ENCODE results near the gene FSCN2.

FSCN2 gene

DNA sequence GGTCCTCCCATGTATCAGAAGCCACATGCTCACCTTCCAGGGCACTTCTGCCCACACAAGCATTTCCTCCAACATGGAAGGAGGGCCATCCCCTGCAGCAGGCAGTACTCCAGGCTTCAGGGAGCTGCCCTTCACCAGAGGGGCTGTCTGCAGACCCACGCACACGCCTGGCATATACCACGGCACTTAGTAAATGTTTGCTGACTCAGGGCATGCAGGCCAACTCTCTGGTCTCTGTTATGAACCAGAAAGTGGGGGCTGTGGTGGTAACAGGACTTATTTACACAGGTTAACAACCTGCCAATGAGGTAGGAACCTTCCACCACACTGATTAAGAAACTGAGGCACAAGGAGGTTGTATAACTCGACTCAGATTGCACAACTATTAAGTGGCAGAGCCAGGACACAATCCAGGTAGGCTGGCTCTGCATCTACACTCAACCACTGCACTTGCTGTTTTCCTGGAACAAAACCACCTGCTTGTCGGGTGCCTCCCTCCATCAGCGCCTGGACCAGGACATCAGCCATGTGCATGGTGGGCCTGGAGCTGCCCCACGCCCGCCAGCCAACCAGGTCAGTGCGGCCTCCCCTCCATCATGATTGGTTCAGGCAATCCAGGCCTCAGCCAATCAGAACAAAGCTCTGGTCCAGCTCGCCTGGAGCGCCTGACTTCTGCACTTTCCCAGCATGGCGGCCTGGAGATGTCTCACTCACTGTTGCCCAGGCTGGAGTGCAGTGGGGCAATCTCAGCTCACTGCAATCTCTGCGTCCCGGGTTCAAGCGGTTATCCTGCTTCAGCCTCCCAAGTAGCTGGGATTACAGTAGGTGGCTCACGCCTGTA, 34.8 kb upstream of the FSCN2 start:
- TF ChIP-seq, protein P1, sequence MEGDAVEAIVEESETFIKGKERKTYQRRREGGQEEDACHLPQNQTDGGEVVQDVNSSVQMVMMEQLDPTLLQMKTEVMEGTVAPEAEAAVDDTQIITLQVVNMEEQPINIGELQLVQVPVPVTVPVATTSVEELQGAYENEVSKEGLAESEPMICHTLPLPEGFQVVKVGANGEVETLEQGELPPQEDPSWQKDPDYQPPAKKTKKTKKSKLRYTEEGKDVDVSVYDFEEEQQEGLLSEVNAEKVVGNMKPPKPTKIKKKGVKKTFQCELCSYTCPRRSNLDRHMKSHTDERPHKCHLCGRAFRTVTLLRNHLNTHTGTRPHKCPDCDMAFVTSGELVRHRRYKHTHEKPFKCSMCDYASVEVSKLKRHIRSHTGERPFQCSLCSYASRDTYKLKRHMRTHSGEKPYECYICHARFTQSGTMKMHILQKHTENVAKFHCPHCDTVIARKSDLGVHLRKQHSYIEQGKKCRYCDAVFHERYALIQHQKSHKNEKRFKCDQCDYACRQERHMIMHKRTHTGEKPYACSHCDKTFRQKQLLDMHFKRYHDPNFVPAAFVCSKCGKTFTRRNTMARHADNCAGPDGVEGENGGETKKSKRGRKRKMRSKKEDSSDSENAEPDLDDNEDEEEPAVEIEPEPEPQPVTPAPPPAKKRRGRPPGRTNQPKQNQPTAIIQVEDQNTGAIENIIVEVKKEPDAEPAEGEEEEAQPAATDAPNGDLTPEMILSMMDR (IDR thresholded peaks at IDR 0.05; ENCODE audit: low read depth, low read length, missing control alignments) = no peak
- Histone ChIP-seq H3K27me3 (replicated peaks) (peaks cover 2% of the 10 kb centered on the region), H3K4me3 (ENCODE audit: low read depth, low read length) (no peak overlapping the region), H3K36me3 (replicated peaks) (no peaks in the 10 kb centered on the region), H3K27ac (no peak overlapping the region)
- in situ Hi-C loops (cut with HindIII; ENCODE audit: low pct_ligation_motif_present, low sequenced_read_pairs) = no loop called here
- no peak for DNase-seq

DNA sequence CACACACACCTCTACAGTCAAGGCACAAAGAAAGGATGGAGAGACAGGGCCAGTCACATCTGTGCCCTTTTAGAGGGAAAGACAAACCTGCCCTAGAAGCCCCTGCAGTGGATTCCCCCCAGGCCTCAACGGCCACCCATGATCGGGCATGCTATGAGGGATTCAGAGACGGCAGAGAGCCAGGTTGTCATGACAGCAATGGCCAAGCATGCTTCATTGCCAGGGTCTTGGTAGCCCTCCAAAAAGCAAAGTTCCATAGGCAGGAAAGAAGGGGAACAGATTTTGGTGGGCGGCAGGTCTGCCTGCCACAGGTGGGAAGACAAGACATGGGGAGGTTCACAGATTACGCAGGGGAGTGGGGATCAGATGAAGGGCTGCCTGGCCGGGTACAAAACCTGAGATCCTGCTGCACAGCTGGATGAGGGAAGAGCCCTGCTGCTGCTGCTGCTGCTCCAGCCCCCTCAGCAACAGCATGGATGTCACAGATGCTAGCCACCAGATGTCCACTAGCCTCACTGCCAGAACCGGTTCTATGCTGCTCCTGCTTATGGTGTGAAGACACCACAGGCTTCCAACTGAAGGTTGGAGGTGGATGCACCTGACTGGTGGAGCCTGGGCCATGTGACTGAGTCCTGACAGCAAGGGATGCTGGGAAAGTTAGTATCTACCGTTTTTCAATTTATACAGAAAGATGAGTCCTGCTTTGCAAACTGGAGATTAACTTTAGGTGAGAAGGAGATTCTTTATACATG, 33.4 kb upstream of the FSCN2 start:
- H3K27ac ChIP-seq = no peak overlapping the region
- no peaks in the 10 kb centered on the region for H3K36me3 ChIP-seq (replicated peaks)
- DNase-seq = no peak
- no peak overlapping the region for H3K4me3 ChIP-seq (ENCODE audit: low read depth, low read length)
- in situ Hi-C loops (cut with HindIII; ENCODE audit: low pct_ligation_motif_present, low sequenced_read_pairs) = no loop called here
- TF ChIP-seq, protein P1 (IDR thresholded peaks at IDR 0.05; ENCODE audit: low read depth, low read length, missing control alignments) = no peak
- peaks cover 2% of the 10 kb centered on the region for H3K27me3 ChIP-seq (replicated peaks)

DNA sequence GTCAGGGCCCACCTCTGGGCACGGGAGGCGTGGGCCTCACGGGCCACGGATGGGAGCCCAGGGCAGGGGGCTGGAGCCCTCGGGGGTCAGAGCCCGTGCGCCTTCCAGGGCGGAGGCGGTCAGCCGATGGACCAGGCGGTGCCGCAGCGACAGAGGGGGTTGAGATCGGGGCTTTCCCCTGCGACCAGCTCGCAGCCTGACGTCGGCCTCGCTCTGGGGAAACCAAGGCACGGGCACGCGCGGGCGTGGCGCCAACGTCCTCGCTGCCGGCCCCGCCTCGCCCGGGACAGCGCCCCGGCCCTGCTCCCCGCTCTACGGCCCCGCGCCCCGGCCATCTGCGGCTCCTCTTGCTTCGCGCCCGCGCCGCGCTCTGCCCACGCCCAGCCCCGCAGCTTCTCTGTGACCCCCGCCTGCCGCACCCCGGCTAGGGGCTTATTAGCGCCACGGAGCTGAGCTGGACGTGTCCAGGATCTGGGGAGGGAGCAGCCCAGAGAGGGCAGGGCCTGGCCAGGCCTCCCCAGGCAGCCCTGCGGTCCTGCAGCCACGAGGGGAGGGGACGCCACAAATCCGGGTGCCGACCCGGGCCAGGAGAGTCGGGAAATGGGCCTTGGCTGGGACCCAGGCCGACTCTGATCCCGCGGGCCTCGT, 29.1 kb upstream of the FSCN2 start:
- H3K36me3 ChIP-seq (replicated peaks) = no peaks in the 10 kb centered on the region
- TF ChIP-seq, protein P1 (IDR thresholded peaks at IDR 0.05; ENCODE audit: low read depth, low read length, missing control alignments) = no peak
- in situ Hi-C loops (cut with HindIII; ENCODE audit: low pct_ligation_motif_present, low sequenced_read_pairs) = no loop called here
- peaks cover 2% of the 10 kb centered on the region for H3K27me3 ChIP-seq (replicated peaks)
- no peak for DNase-seq
- no peak overlapping the region for H3K4me3 ChIP-seq (ENCODE audit: low read depth, low read length)
- no peak overlapping the region for H3K27ac ChIP-seq

DNA sequence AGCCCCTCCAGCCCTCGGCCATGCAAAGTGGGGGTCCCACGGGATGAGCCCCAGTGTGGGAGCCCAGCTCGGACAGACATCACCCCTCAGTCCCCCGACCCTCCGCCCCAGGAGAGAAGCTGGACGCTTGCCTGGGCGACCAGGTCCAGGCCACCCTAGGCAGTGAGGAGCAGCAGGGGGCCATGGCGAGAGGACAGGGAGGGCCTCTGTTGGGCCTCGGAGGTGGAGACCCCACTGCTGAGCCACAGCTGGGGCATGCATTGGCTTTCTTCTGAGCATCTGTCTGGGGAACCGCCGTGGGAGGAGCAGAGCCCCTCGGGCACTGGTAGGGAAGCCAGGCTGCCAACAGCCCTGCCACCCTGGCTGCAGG, 28.6 kb upstream of the FSCN2 start:
- in situ Hi-C loops (cut with HindIII; ENCODE audit: low pct_ligation_motif_present, low sequenced_read_pairs) = no loop called here
- no peaks in the 10 kb centered on the region for H3K36me3 ChIP-seq (replicated peaks)
- TF ChIP-seq, protein P1 (IDR thresholded peaks at IDR 0.05; ENCODE audit: low read depth, low read length, missing control alignments) = no peak
- no peak overlapping the region for H3K4me3 ChIP-seq (ENCODE audit: low read depth, low read length)
- no peak for DNase-seq
- H3K27ac ChIP-seq = no peak overlapping the region
- peaks cover 2% of the 10 kb centered on the region for H3K27me3 ChIP-seq (replicated peaks)

DNA sequence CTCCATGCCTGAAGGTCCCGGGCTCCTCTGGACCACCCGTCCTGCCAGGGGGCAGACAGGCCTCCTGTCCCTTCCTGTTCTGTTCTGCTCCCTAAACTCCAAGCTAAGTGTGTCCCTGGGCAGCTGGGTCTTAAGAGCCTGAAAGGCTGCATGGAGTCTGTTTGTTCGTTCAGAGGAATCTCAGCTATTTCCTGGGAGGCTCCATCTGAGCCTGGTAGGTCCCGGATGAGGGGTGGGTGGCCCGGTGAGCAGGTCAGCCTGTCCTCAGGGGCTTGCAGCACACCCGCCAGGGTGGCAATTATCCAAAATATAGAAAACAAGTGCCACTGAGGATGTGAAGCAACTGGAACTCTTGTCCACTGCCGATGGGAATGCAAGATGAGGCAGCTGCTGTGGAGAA, 28.1 kb upstream of the FSCN2 start:
- TF ChIP-seq, protein P1 (IDR thresholded peaks at IDR 0.05; ENCODE audit: low read depth, low read length, missing control alignments) = no peak
- Histone ChIP-seq H3K4me3 (ENCODE audit: low read depth, low read length) (no peak overlapping the region), H3K36me3 (replicated peaks) (no peaks in the 10 kb centered on the region), H3K27ac (no peak overlapping the region), H3K27me3 (replicated peaks) (no peaks in the 10 kb centered on the region)
- DNase-seq = no peak
- in situ Hi-C loops (cut with HindIII; ENCODE audit: low pct_ligation_motif_present, low sequenced_read_pairs) = no loop called here
